Activated CD4-positive, alpha-beta T cell treated with anti-CD3 and anti-CD28 coated beads, Interleukin-2, amount 50 U/mL, for 48 hours (primary cell): ENCODE data around the gene RSL1D1.
"Not testable (repeated sequence)": the region's sequence is repeated elsewhere in the genome, so short reads cannot be mapped to it uniquely, and the experiment has no call there.

Experiments used
- DNase-seq, 2 experiments: peaks; one replicate each; pipeline ENCODE4 v3.0.0-alpha.2; 2020

Gene RSL1D1

GRCh38 chr16:11843206-11843605, 8.1 kb downstream of the RSL1D1 start:
- DNase-seq, result no peak

DNA sequence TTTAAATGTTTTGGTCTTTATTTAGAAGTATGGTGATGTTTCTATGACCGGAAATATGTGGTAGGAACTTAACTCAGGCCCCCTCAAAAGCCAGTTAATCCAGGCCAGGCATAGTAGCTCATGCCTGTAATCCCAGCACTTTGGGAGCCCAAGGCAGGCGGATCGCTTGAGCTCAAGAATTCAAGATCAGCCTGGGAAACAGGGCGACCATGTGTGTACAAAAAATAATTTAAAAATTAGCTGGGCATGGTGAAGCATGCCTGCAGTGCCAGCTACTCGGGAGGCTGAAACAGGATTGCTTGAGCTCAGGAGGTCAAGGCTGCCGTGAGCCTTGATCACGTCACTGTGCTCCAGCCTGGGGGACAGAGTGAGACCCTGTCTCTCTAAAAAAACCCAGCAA, 10.3 kb downstream of the RSL1D1 start:
- DNase-seq, result no peak

DNA sequence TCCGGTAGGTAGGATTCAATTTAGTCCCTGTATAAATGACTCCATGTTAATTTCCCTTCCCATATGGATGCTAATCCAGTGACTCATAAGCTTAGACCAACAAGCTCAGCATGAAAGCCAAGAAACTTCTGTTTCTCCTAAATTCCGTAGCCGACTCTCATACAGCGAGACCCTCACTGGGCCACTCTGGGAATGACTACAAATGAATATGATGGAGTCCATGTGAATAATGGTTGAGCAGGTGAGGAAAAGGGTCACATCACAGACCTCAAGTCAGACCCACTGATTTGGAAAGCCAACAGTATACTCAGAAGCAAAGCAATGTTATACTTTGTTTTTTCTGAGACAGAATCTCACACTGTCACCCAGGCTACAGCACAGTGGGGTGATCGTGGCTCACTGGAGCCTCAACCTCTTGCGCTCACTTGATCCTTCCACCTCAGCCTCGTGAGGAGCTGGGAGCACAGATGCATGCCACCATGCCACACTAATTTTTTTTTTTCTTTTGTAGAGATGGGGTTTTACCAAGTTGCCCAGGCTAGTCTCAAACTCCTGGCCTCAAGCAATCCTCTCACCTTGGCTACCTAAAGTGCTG, 14.6 kb downstream of the RSL1D1 start:
- DNase-seq, result no peak

DNA sequence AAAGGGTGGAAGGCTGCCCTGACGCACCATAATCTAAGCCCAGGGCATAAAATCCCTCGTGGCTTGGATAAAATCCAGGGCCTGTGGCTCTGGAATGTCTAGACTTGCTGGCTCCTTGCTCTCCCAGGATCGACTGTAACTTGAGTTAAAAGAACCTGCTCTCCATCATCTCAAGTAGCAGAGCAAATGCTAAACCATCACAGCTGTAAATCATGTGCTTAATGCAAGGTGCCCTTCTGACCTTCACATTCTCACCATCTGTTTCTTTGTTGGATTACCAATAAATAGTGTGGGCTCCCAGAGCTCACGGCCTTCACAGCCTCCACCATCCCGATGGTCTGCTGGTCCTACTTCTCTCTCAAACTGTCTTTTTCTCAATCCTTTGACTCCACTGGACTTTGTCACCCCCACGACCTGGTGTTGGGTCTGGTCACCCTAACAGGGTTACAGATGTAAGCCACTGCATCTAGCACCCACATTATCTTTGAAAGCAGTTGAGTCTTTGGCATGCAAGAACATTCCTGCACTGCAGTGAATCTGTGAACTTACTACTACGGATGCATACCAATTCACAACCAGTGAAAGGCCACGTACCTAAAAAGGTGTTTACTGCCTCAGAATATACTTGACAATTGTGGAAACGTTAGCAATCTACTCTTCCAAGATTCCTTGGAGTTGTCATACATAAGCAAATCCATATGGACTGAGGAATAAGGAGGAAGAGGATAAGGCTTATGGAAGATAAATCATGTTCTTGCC, 15.3 kb downstream of the RSL1D1 start:
- no peak for DNase-seq

DNA sequence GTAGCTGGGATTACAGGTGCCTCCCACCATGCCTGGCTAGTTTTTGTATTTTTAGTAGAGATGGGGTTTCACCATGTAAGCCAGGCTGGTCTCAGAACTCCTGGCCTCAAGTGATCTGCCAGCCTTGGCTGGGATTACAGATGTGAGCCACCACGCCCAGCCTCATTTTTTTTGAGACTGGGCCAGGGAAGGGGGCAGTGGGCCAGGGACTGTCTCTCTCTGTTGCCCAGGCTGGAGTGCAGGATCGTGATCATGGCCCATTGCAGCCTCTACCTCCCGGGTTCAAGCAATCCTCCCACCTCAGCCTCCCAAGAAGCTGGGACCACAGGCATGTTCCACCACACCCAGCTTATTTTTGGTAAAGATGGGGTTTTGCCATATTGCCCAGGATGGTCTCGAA, 16.0 kb downstream of the RSL1D1 start:
- no peak for DNase-seq

GRCh38 chr16:11833951-11834695, 17.2 kb downstream of the RSL1D1 start:
- DNase-seq, result no peak

- DNase-seq, result no peak
Measured at GRCh38 chr16:11828696-11829095, 22.6 kb downstream of the RSL1D1 start.

GRCh38 chr16:11825520-11826165, 25.7 kb downstream of the RSL1D1 start:
- not testable (repeated sequence) for DNase-seq

DNA sequence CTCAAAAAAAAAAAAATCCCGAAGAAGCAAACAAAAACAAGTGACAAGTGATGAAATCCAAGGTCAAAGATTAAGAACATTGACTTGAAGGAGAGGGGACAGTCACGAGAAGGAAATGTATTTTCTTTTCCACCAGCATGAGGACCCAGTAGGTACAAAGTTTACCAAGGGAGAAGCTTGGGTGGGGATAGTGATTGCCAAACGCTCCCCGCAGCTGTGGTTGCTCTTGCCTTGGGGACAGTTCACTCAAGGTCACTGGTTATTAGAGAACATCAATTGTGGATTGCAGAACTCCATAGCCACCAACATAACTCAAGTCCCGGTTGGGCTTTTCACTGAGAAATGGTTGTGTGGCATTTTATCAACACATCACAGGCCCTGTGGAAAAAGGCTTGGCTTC, 27.0 kb downstream of the RSL1D1 start:
- no peak for DNase-seq

DNA sequence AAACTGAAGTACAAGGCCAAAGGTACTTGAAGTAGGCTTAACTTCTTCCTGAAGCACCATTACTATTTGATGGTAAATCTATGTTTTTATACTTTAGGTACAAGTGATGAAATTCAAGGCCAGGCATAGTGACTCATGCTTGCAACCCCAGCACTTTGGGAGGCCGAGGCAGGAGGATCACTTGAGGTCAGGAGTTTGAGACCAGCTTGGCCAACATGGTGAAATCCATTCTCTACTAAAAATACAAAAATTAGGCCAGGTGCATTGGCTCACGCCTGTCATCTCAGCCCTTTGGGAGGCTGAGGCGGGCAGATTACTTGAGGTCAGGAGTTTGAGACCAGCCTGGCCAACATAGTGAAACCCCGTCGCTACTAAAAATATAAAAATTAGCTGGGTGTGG, 27.7 kb downstream of the RSL1D1 start:
- not testable (repeated sequence) for DNase-seq

GRCh38 chr16:11819798-11820197, 31.5 kb downstream of the RSL1D1 start:
- no peak for DNase-seq

DNA sequence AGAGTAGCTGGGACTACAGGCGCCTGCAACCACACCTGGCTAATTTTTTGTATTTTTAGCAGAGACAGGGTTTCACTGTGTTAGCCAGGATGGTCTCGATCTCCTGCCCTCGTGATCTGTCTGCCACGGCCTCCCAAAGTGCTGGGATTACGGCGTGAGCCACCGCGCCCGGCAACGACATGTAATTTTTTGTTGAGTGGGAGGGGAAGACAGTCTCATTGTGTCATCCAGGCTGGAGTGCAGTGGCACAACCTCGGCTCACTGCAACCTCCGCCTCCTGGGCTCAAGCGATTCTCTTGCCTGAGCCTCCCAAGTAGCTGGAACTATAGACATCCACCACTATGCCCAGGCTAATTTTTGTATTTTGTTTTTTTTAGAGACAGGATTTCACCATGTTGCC, 32.4 kb downstream of the RSL1D1 start:
- not testable (repeated sequence) for DNase-seq

- no peak for DNase-seq
Measured at GRCh38 chr16:11816123-11816522, 35.2 kb downstream of the RSL1D1 start.

DNA sequence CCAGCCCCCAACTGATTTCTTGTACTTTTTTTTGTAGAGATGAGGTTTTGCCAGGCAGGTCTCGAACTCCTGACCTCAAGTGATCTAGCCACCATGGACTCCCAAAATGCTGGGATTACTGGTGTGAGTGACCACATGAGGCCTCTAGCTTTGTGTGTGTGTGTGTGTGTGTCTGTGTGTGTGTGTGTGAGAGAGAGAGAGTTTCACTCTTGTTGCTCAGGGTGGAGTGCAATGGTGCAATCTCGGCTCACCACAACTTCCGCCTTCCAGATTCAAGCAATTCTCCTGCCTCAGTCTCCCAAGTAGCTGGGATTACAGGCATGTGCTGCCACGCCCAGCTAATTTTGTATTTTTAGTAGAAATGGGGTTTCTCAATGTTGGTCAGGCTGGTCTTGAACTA, 36.5 kb downstream of the RSL1D1 start:
- DNase-seq, result not testable (repeated sequence)

DNA sequence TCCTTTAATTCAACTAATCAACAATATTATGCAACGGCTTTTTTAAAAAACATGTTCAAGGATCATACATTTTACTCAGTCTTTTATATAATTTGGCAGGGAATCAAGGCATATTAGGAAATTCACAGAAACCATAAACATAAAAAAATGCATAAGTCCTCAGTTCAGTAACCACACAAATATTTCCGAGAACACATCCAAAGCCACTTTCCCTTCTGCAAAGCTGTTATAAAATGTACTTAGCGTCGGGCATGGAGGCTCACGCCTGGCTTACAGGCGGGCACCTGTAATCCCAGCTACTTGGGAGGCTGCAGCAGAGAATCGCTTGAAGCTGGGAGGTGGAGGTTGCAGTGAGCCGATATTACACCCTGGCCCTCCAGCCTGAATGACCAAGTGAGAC, 44.6 kb downstream of the RSL1D1 start:
- no peak for DNase-seq

DNA sequence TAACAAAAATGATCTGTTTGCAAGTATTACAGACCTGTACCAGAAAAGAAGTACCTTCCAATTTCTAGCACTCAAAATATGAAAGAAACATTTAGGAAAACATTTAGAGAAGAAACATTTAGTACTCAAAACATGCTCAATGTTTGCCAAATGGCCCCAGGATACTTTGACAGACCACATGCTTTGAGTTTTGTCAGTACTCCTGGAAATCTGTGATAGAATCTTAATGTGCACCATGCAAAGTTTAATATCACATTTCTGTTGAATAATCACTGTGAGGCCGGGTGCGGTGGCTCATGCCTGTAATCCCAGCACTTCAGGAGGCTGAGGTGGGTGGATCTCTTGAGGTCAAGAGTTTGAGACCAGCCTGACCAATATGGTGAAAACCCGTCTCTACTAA, 45.8 kb downstream of the RSL1D1 start:
- no peak for DNase-seq

- DNase-seq, result no peak
Measured at GRCh38 chr16:11801481-11802021, 49.8 kb downstream of the RSL1D1 start.

GRCh38 chr16:11800382-11800718, 51.0 kb downstream of the RSL1D1 start:
- no peak for DNase-seq

GRCh38 chr16:11799509-11800381, 51.6 kb downstream of the RSL1D1 start:
- peak in 1 of 2 experiments; percentile 35 for DNase-seq

DNA sequence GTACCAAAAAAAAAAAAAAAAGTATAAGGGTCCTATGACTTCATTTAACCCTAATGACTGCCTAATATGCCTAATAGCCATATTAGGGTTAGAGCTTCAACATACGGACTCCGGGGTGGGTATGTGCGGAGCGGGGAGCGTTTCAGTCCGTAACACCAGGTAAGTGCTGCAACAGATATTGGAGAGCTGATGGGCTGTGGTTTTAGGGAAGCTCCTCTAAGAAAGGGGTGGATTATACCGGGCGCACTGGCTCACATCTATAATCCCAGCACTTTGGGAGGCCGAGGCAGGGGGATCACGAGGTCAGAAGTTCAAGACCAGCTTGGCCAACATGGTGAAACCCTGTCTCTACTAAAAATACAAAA, 52.3 kb downstream of the RSL1D1 start:
- no peak for DNase-seq

DNA sequence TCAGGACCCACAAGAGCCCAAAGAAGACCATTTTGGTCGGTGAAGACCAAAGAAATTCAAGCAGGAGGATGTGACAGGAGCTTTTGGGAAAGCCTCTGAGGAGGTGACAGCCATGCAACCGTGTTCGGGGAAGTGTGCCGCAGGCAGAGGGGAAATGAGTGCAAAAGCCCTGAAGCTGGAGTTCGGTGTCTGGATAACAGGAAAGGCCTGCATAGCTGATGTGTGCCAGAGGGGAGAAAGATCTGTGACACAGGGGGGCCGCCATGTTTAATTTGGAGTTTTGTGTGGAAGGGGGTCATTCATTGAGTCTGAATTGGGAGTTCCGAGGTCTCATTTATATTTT, 53.4 kb downstream of the RSL1D1 start:
- peak in 1 of 2 experiments; percentile 37 for DNase-seq

DNA sequence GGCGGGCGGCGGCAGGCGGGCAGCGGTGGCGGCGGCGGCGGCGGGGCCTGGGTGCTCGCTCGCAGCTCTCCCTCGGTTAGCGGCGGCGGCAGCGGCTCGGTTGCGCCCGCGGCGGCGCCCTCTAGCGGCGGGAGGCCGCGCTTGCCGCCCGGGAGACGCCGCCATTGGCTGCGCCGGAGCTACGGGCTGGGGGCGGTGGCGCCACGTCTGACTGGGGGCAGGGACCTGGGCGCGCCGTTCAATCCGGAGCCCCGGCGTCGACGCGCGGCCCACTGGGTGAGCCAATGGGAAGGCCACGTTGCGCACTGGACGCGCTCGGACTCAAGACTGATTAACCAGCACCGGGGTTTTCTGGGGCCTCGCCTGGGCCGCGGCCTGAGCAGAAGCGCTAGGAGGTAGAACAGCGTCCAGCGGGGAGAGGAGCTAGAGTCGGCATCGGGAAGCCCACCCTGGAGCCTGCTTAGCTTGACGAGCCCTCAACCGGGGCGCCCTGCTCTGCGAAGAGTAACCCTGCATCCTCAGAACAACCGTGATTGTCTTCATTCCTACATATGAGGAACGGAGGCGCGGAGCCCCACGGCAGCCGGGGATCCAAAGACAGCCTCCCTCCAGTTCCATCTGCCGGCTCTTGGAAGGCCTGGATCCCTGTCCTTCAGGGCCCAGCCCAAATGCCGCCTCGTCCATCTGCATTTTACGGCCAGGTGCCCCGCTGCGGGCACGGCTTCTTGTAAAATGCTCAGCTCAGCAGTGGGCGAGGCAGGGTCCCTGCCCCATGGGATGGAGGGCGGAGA, 54.0 kb downstream of the RSL1D1 start, which contains the start of gene ZC3H7A:
Gene ZC3H7A, minus strand, starts transcription at position 93 of the 791 bp plus-strand sequence. CDS start 14,904 bp downstream, outside the sequence.
- peak; percentile 90 to 93 for DNase-seq
